Activated T-helper 2 cell treated with anti-CD3 and anti-CD28 coated beads, Interferon-gamma antibody, Interleukin-2, Interleukin-4, amounts not matched to agents 10 μg/mL and 5 μg/mL and 100 μg/mL, durations not matched to agents 14 hours and 24 hours and 36 hours (primary cell): ENCODE data around the gene CBFA2T3. TPM values are rescaled to one million over a fixed set of nuclear protein-coding genes. Genes with fewer than 3 reads are reported as not detected.

Experiments
- DNase-seq: peaks from one replicate; pipeline ENCODE4 v3.0.0; 2021; ENCODE audit warnings: low spot score
- H3K27ac Mint-ChIP-seq: one replicate; pipeline ENCODE4 v1.8.0; 2021; ENCODE audit warnings: mixed read lengths
- H3K27me3 Mint-ChIP-seq: one replicate; pipeline ENCODE4 v1.8.0; 2021; ENCODE audit warnings: low read depth, mixed read lengths
- H3K36me3 Mint-ChIP-seq: one replicate; pipeline ENCODE4 v1.8.0; 2021; ENCODE audit warnings: low read depth, mixed read lengths
- H3K4me1 Mint-ChIP-seq: one replicate; pipeline ENCODE4 v1.8.0; 2021; ENCODE audit warnings: low read depth, mixed read lengths
- H3K4me3 Mint-ChIP-seq: one replicate; pipeline ENCODE4 v1.8.0; 2021; ENCODE audit warnings: low read depth, mild to moderate bottlenecking, moderate library complexity, mixed read lengths
- H3K9me3 Mint-ChIP-seq: one replicate; pipeline ENCODE4 v1.8.0; 2021; ENCODE audit warnings: mixed read lengths
- intact Hi-C: fragments of 100-400 bp; cut with micrococcal nuclease; formaldehyde crosslinking; loops from one replicate; pipeline ENCODE4 v1.15.1; 2023
- total RNA-seq: library from RNA; stranded (reverse); gene quantifications from 2 replicates; pipeline ENCODE4 v1.2.3, GENCODE V29; 2022

CBFA2T3 gene
- total RNA-seq, 1 donor from 2014 or later, result 0.30 TPM

GRCh38 chr16:88881007-88881615, 95.9 kb downstream of the CBFA2T3 start:
- H3K4me1 Mint-ChIP-seq, result peaks cover 6% of the 10 kb centered on the region
- H3K4me3 Mint-ChIP-seq, result no peak overlapping the region
- no peak overlapping the region for H3K27ac Mint-ChIP-seq
- intact Hi-C loops, result no loop called here
- H3K36me3 Mint-ChIP-seq, result no peaks in the 10 kb centered on the region
- H3K9me3 Mint-ChIP-seq, result no peaks in the 10 kb centered on the region
- DNase-seq, result no peak
- no peaks in the 10 kb centered on the region for H3K27me3 Mint-ChIP-seq

GRCh38 chr16:88880226-88881006, 96.6 kb downstream of the CBFA2T3 start:
- H3K9me3 Mint-ChIP-seq, result no peaks in the 10 kb centered on the region
- no peak for DNase-seq
- peaks cover 6% of the 10 kb centered on the region for H3K4me1 Mint-ChIP-seq
- H3K4me3 Mint-ChIP-seq, result no peak overlapping the region
- intact Hi-C loops, result no loop called here
- H3K36me3 Mint-ChIP-seq, result no peaks in the 10 kb centered on the region
- H3K27ac Mint-ChIP-seq, result no peak overlapping the region
- no peaks in the 10 kb centered on the region for H3K27me3 Mint-ChIP-seq

GRCh38 chr16:88879788-88880055, 97.3 kb downstream of the CBFA2T3 start:
- no peak overlapping the region for H3K27ac Mint-ChIP-seq
- intact Hi-C loops, result no loop called here
- no peak overlapping the region for H3K4me3 Mint-ChIP-seq
- peaks cover 6% of the 10 kb centered on the region for H3K4me1 Mint-ChIP-seq
- DNase-seq, result no peak
- no peaks in the 10 kb centered on the region for H3K27me3 Mint-ChIP-seq
- no peaks in the 10 kb centered on the region for H3K9me3 Mint-ChIP-seq
- no peaks in the 10 kb centered on the region for H3K36me3 Mint-ChIP-seq

GRCh38 chr16:88878967-88879787, 97.8 kb downstream of the CBFA2T3 start:
- Mint-ChIP-seq H3K9me3 (no peaks in the 10 kb centered on the region), H3K27ac (no peak overlapping the region), H3K4me1 (peaks cover 6% of the 10 kb centered on the region), H3K27me3 (no peaks in the 10 kb centered on the region), H3K4me3 (no peak overlapping the region), H3K36me3 (no peaks in the 10 kb centered on the region)
- intact Hi-C loops, result no loop called here
- no peak for DNase-seq

- DNase-seq, result no peak
- H3K27me3 Mint-ChIP-seq, result no peaks in the 10 kb centered on the region
- intact Hi-C loops, result no loop called here
- H3K27ac Mint-ChIP-seq, result no peak overlapping the region
- H3K9me3 Mint-ChIP-seq, result no peaks in the 10 kb centered on the region
- H3K4me1 Mint-ChIP-seq, result peaks cover 6% of the 10 kb centered on the region
- no peak overlapping the region for H3K4me3 Mint-ChIP-seq
- no peaks in the 10 kb centered on the region for H3K36me3 Mint-ChIP-seq
Observed at GRCh38 chr16:88878356-88878755, 98.7 kb downstream of the CBFA2T3 start.

- Mint-ChIP-seq H3K36me3 (no peaks in the 10 kb centered on the region), H3K9me3 (no peaks in the 10 kb centered on the region), H3K27ac (no peak overlapping the region), H3K27me3 (no peaks in the 10 kb centered on the region), H3K4me1 (peaks cover 6% of the 10 kb centered on the region), H3K4me3 (no peak overlapping the region)
- no peak for DNase-seq
- intact Hi-C loops, result no loop called here
Observed at GRCh38 chr16:88877564-88878289, 99.3 kb downstream of the CBFA2T3 start.

- no peak overlapping the region for H3K4me3 Mint-ChIP-seq
- intact Hi-C loops, result no loop called here
- peaks cover 2% of the 10 kb centered on the region for H3K27me3 Mint-ChIP-seq
- DNase-seq, result no peak
- H3K36me3 Mint-ChIP-seq, result no peaks in the 10 kb centered on the region
- peaks cover under 1% of the 10 kb centered on the region for H3K4me1 Mint-ChIP-seq
- no peak overlapping the region for H3K27ac Mint-ChIP-seq
- no peaks in the 10 kb centered on the region for H3K9me3 Mint-ChIP-seq
Observed at GRCh38 chr16:88876942-88877526, 100.0 kb downstream of the CBFA2T3 start.

- Mint-ChIP-seq H3K4me3 (no peak overlapping the region), H3K36me3 (no peaks in the 10 kb centered on the region), H3K9me3 (no peaks in the 10 kb centered on the region), H3K27ac (no peak overlapping the region), H3K27me3 (peaks cover 6% of the 10 kb centered on the region), H3K4me1 (peaks cover 1% of the 10 kb centered on the region)
- no peak for DNase-seq
- intact Hi-C loops, result no loop called here
Observed at GRCh38 chr16:88875703-88876234, 101.2 kb downstream of the CBFA2T3 start.

GRCh38 chr16:88874938-88875599, 101.9 kb downstream of the CBFA2T3 start:
- Mint-ChIP-seq H3K27me3 (peaks cover 9% of the 10 kb centered on the region), H3K27ac (no peak overlapping the region), H3K4me3 (no peak overlapping the region), H3K36me3 (no peaks in the 10 kb centered on the region), H3K9me3 (no peaks in the 10 kb centered on the region), H3K4me1 (peaks cover 1% of the 10 kb centered on the region)
- DNase-seq, result no peak
- intact Hi-C loops, result no loop called here

GRCh38 chr16:88872650-88873331, 104.2 kb downstream of the CBFA2T3 start:
- Mint-ChIP-seq H3K36me3 (no peaks in the 10 kb centered on the region), H3K27ac (no peak overlapping the region), H3K27me3 (peaks cover 9% of the 10 kb centered on the region), H3K4me3 (no peak overlapping the region), H3K9me3 (no peaks in the 10 kb centered on the region), H3K4me1 (peaks cover 1% of the 10 kb centered on the region)
- intact Hi-C loops, result no loop called here
- DNase-seq, result no peak

GRCh38 chr16:88871730-88872416, 105.1 kb downstream of the CBFA2T3 start:
- Mint-ChIP-seq H3K9me3 (no peaks in the 10 kb centered on the region), H3K4me1 (peaks cover 1% of the 10 kb centered on the region), H3K4me3 (no peak overlapping the region), H3K27ac (no peak overlapping the region), H3K27me3 (peaks cover 9% of the 10 kb centered on the region), H3K36me3 (no peaks in the 10 kb centered on the region)
- intact Hi-C loops, result no loop called here
- DNase-seq, result no peak
